ENCODE data around the gene PRICKLE3. TPM values are rescaled to one million over a fixed set of nuclear protein-coding genes. Genes with fewer than 3 reads are reported as not detected.
"Not testable (repeated sequence)": the region's sequence is repeated elsewhere in the genome, so short reads cannot be mapped to it uniquely, and the experiment has no call there.

The PRICKLE3 gene
- total and polyA plus RNA-seq, 4 experiments from 2014 or later = 0.73 to 12.3 (median 8.3) TPM

GRCh38 chrX:49160908-49161307 lies 25.3 kb downstream of the PRICKLE3 start:
- Histone ChIP-seq H3K4me1 (ENCODE audit: insufficient read depth, low read length) (peaks cover 18% of the 10 kb centered on the region), H3K27ac (ENCODE audit: low read depth, low read length) (no peak overlapping the region), H3K36me3 (ENCODE audit: insufficient read depth, low read length) (no peaks in the 10 kb centered on the region), H3K4me3 (ENCODE audit: low read length in 2 of 2) (no peak overlapping the region), H3K9me3 (ENCODE audit: control insufficient read depth in 1 of 2, low read length in 2 of 2) (no peaks in the 10 kb centered on the region), H3K27me3 (ENCODE audit: insufficient read depth, low read length) (no peaks in the 10 kb centered on the region)
- ChIA-PET POLR2A (ENCODE audit: partially characterized antibody) (no interaction called here), CTCF (ENCODE audit: partially characterized antibody) (no interaction called here)
- Mint-ChIP-seq H3K4me1 (peaks cover 9 to 27% (median 14%) of the 10 kb centered on the region in 4 donors), H3K27ac (no peak overlapping the region), H3K4me3 (no peak overlapping the region), H3K9me3 (peaks cover 0 to 2% (median 0%) of the 10 kb centered on the region in 8 donors), H3K36me3 (peaks cover 0 to 3% of the 10 kb centered on the region in 2 donors), H3K27me3 (no peaks in the 10 kb centered on the region)
- DNase-seq = no peak
- intact Hi-C loops (cut with micrococcal nuclease) = loop anchor here (5.0 to 10.0 kb wide), 2 partner anchors 86 to 204 kb away; partner anchors contain the start of genes OTUD5, PRAF2 and WDR45

GRCh38 chrX:49157194-49157593 lies 29.0 kb downstream of the PRICKLE3 start:
- Mint-ChIP-seq H3K27ac (peak overlapping the region in 2 of 7 donors; percentile 12 to 25), H3K27me3 (no peaks in the 10 kb centered on the region), H3K36me3 (peaks cover 0 to 7% of the 10 kb centered on the region in 2 donors), H3K4me3 (no peak overlapping the region), H3K4me1 (peaks cover 11 to 23% (median 12%) of the 10 kb centered on the region in 4 donors), H3K9me3 (no peaks in the 10 kb centered on the region)
- H3K27ac ChIP-seq (ENCODE audit: low read depth, low read length) = no peak overlapping the region
- no peaks in the 10 kb centered on the region for H3K27me3 ChIP-seq (ENCODE audit: insufficient read depth, low read length)
- H3K4me3 ChIP-seq (ENCODE audit: low read length in 2 of 2) = no peak overlapping the region
- peaks cover 8% of the 10 kb centered on the region for H3K4me1 ChIP-seq (ENCODE audit: insufficient read depth, low read length)
- ChIA-PET CTCF (ENCODE audit: partially characterized antibody) (interaction anchor here (0.7 to 1.3 kb wide), 2 partner anchors 11 to 112 kb away, joined by 3 read pairs; no protein-coding TSS in a partner anchor), POLR2A (ENCODE audit: partially characterized antibody) (interaction anchor here (2.0 kb wide), 1 partner anchor 10 kb away, joined by 13 read pairs; no protein-coding TSS in a partner anchor)
- intact Hi-C loops (cut with micrococcal nuclease) = loop anchor here (5.0 kb wide), 2 partner anchors 35 to 155 kb away; partner anchors contain the start of gene GRIPAP1
- no peaks in the 10 kb centered on the region for H3K36me3 ChIP-seq (ENCODE audit: insufficient read depth, low read length)
- H3K9me3 ChIP-seq (ENCODE audit: control insufficient read depth in 1 of 2, low read length in 2 of 2) = no peaks in the 10 kb centered on the region
- DNase-seq = no peak

- peak overlapping the region; percentile 29 to 56 for H3K4me3 ChIP-seq (ENCODE audit: low read length in 2 of 2)
- Mint-ChIP-seq H3K27me3 (no peaks in the 10 kb centered on the region), H3K4me1 (peaks cover 9 to 23% (median 12%) of the 10 kb centered on the region in 4 donors), H3K36me3 (peaks cover 0 to 7% of the 10 kb centered on the region in 2 donors), H3K4me3 (peak overlapping the region; percentile 91 to 97 (median 93)), H3K9me3 (no peaks in the 10 kb centered on the region), H3K27ac (peak overlapping the region; percentile 95 to 99 (median 97))
- CTCF ChIA-PET (ENCODE audit: partially characterized antibody) = interaction anchor here (0.7 to 2.5 kb wide), 18 partner anchors 9 to 153 kb away, joined by 3 to 31 read pairs (median 4); partner anchors contain the start of genes GPKOW, PLP2, TFE3 and WDR45
- H3K36me3 ChIP-seq (ENCODE audit: insufficient read depth, low read length) = no peaks in the 10 kb centered on the region
- no peaks in the 10 kb centered on the region for H3K9me3 ChIP-seq (ENCODE audit: control insufficient read depth in 1 of 2, low read length in 2 of 2)
- intact Hi-C loops (cut with micrococcal nuclease) = loop anchor here (1.0 to 5.0 kb wide), 3 partner anchors 33 to 154 kb away; partner anchors contain the start of genes GPKOW and GRIPAP1
- peaks cover 8% of the 10 kb centered on the region for H3K4me1 ChIP-seq (ENCODE audit: insufficient read depth, low read length)
- POLR2A ChIA-PET (ENCODE audit: partially characterized antibody) = interaction anchor here (0.5 to 2.3 kb wide), 18 partner anchors 11 to 582 kb away, joined by 3 to 37 read pairs (median 4); partner anchors contain the start of genes GPKOW, GRIPAP1, OTUD5 and PLP2
- DNase-seq = peak; percentile 85 to 86 (median 85)
- no peaks in the 10 kb centered on the region for H3K27me3 ChIP-seq (ENCODE audit: insufficient read depth, low read length)
- peak overlapping the region; percentile 86 for H3K27ac ChIP-seq (ENCODE audit: low read depth, low read length)
Observed at GRCh38 chrX:49155900-49156837, 30.0 kb downstream of the PRICKLE3 start.

GRCh38 chrX:49155243-49155899 lies 30.8 kb downstream of the PRICKLE3 start:
- peak overlapping the region; percentile 91 to 97 (median 93) for H3K4me3 Mint-ChIP-seq
- H3K4me1 Mint-ChIP-seq = peaks cover 9 to 23% (median 12%) of the 10 kb centered on the region in 4 donors
- no peaks in the 10 kb centered on the region for H3K36me3 ChIP-seq (ENCODE audit: insufficient read depth, low read length)
- H3K27ac ChIP-seq (ENCODE audit: low read depth, low read length) = peak overlapping the region; percentile 86
- H3K36me3 Mint-ChIP-seq = peaks cover 0 to 7% of the 10 kb centered on the region in 2 donors
- H3K27ac Mint-ChIP-seq = peak overlapping the region; percentile 95 to 99 (median 97)
- ChIA-PET POLR2A (ENCODE audit: partially characterized antibody) (interaction anchor here (0.5 to 2.3 kb wide), 22 partner anchors 9 to 581 kb away, joined by 3 to 37 read pairs (median 4); partner anchors contain the start of genes GPKOW, GRIPAP1, OTUD5 and PLP2), CTCF (ENCODE audit: partially characterized antibody) (interaction anchor here (0.7 to 2.5 kb wide), 18 partner anchors 10 to 153 kb away, joined by 3 to 31 read pairs (median 4); partner anchors contain the start of genes GPKOW, PLP2, TFE3 and WDR45)
- H3K27me3 Mint-ChIP-seq = no peaks in the 10 kb centered on the region
- no peaks in the 10 kb centered on the region for H3K9me3 ChIP-seq (ENCODE audit: control insufficient read depth in 1 of 2, low read length in 2 of 2)
- peak; percentile 25 to 60 (median 27) for DNase-seq
- no peaks in the 10 kb centered on the region for H3K27me3 ChIP-seq (ENCODE audit: insufficient read depth, low read length)
- intact Hi-C loops (cut with micrococcal nuclease) = loop anchor here (1.0 to 5.0 kb wide), 3 partner anchors 32 to 153 kb away; partner anchors contain the start of genes GPKOW and GRIPAP1
- H3K4me1 ChIP-seq (ENCODE audit: insufficient read depth, low read length) = peaks cover 8% of the 10 kb centered on the region
- no peaks in the 10 kb centered on the region for H3K9me3 Mint-ChIP-seq
- peak overlapping the region; percentile 29 to 56 for H3K4me3 ChIP-seq (ENCODE audit: low read length in 2 of 2)

DNA sequence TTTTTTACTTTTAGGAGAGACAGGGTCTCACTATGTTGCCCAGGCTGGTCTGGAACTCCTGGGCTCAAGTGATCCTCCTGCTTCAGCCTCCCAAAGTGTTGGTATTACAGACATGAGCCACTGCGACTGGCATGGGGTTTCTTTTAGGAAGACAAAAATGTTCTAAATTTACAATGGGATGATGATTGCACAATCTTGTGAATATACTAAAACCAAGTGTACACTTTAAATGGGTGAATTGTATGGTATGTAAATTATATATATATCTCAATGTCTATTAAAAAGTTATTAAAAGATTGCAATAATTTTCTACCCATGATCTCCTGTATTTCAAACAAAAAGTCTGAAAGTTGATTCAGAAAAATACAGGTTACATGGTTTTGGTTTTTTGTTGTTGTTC lies 32.7 kb downstream of the PRICKLE3 start:
- POLR2A ChIA-PET (ENCODE audit: partially characterized antibody) = no interaction called here

DNA sequence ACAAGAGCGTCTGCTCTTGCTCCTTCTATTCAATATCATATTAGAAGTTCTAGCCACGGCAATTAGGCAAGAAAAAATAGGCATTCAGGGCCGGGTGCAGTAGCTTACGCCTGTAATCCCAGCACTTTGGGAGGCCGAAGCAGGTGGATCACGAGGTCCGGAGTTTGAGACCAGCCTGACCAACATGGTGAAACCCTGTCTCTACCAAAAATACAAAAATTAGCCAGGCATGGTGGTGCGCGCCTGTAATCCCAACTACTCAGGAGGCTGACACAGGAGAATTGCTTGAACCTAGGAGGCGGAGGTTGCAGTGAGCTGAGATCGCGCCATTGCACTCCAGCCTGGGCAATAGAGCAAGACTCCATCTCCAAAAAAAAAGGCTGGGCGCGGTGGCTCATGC lies 36.9 kb downstream of the PRICKLE3 start:
- H3K4me3 ChIP-seq (ENCODE audit: low read length in 2 of 2); H3K27ac Mint-ChIP-seq; H3K36me3 Mint-ChIP-seq; H3K9me3 ChIP-seq (ENCODE audit: control insufficient read depth in 1 of 2, low read length in 2 of 2); H3K36me3 ChIP-seq (ENCODE audit: insufficient read depth, low read length); CTCF ChIA-PET (ENCODE audit: partially characterized antibody); H3K27me3 ChIP-seq (ENCODE audit: insufficient read depth, low read length); POLR2A ChIA-PET (ENCODE audit: partially characterized antibody); H3K4me3 Mint-ChIP-seq; DNase-seq; intact Hi-C loops (cut with micrococcal nuclease); H3K9me3 Mint-ChIP-seq; H3K4me1 Mint-ChIP-seq; H3K4me1 ChIP-seq (ENCODE audit: insufficient read depth, low read length); H3K27me3 Mint-ChIP-seq; H3K27ac ChIP-seq (ENCODE audit: low read depth, low read length): not testable (repeated sequence)

More for the DNA sequence above, 32.7 kb downstream of the PRICKLE3 start:
- CTCF ChIA-PET (ENCODE audit: partially characterized antibody) = no interaction called here
- no peak for DNase-seq
- Mint-ChIP-seq H3K4me3 (no peak overlapping the region), H3K9me3 (no peaks in the 10 kb centered on the region), H3K27me3 (no peaks in the 10 kb centered on the region), H3K36me3 (peaks cover 0 to 7% of the 10 kb centered on the region in 2 donors), H3K4me1 (peaks cover 9 to 23% (median 12%) of the 10 kb centered on the region in 4 donors), H3K27ac (no peak overlapping the region)
- Histone ChIP-seq H3K27me3 (ENCODE audit: insufficient read depth, low read length) (no peaks in the 10 kb centered on the region), H3K36me3 (ENCODE audit: insufficient read depth, low read length) (no peaks in the 10 kb centered on the region), H3K27ac (ENCODE audit: low read depth, low read length) (no peak overlapping the region), H3K4me1 (ENCODE audit: insufficient read depth, low read length) (peaks cover 8% of the 10 kb centered on the region), H3K9me3 (ENCODE audit: control insufficient read depth in 1 of 2, low read length in 2 of 2) (no peaks in the 10 kb centered on the region), H3K4me3 (ENCODE audit: low read length in 2 of 2) (no peak overlapping the region)
- intact Hi-C loops (cut with micrococcal nuclease) = no loop called here
